ENCODE data around the gene SPATA9.
A peak's percentile ranks its signal among the peaks of the same experiment; 100 is the strongest.
"Not testable (repeated sequence)": the region's sequence is repeated elsewhere in the genome, so short reads cannot be mapped to it uniquely, and the experiment has no call there.

SPATA9 gene

DNA sequence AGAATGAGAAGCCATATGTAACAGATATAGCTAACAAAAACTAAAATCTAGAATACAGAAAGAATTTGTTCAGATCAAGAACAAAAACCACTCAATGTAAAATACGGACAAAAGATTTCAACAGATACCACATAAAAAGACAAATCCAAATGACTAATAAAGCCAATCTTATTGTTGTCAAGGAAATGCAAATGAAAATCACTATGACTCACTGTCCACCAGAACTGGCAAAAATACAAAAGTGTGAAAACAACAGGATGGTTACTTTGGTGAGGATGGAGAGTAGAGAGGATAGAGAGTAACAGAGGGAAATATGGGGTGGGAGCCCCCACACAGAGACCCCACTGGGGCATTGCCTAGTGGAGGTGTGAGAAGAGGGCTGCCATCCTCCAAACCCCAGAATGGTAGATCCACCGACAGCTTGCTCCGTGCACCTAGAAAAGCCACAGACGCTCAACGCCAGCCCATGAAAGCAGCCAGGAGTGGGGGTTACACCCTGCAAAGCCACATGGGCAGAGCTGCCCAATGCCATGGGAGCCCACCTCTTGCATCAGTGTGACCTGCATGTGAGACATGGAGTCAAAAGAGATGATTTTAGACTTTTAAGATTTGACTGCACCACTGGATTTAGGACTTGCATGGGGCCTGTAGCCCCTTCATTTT, 33.1 kb upstream of the SPATA9 start:
- DNase-seq = peak; percentile 66

DNA sequence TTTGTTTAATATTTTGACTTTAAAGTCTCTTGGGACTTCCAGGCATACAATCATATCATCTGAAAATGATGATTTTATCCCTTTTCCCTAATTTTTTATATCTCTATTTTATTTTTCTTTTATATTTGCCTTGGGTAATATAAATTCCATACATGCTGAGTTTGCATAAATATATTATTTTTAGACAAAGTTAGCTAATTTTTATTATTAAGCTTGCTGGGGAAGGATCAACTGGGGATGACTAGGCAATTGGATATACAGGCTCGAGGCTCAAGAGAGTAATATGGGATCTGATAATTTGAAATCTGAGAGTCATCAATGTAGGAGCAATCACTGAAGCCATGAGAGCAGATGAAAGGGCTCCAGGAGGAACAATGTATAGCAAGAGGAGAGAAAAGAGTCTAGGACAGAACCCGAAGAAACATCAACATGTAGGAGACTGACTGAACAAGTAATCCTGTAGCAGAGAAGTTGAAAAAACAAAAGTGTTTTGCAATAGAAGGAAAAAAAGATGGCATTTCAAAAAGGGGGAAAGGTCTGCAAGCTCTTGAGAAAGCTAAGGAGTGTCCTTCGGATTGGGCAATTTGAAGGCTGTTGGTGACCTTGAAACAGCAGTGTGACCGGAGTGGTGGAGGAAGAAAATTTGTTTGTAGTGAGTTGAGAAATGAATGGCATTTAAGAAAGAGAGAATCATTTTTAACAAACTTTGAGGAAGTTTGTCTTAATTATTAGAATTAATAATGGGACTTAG, 31.3 kb upstream of the SPATA9 start:
- no peak for DNase-seq

- DNase-seq = not testable (repeated sequence)
Measured at GRCh38 chr5:95713246-95713645, 30.5 kb upstream of the SPATA9 start.

- DNase-seq = peak; percentile 98
Measured at GRCh38 chr5:95712347-95712958, 29.7 kb upstream of the SPATA9 start.

- DNase-seq = no peak
Measured at GRCh38 chr5:95711501-95712346, 28.9 kb upstream of the SPATA9 start.

- not testable (repeated sequence) for DNase-seq
Measured at GRCh38 chr5:95710651-95711500, 28.1 kb upstream of the SPATA9 start.

DNA sequence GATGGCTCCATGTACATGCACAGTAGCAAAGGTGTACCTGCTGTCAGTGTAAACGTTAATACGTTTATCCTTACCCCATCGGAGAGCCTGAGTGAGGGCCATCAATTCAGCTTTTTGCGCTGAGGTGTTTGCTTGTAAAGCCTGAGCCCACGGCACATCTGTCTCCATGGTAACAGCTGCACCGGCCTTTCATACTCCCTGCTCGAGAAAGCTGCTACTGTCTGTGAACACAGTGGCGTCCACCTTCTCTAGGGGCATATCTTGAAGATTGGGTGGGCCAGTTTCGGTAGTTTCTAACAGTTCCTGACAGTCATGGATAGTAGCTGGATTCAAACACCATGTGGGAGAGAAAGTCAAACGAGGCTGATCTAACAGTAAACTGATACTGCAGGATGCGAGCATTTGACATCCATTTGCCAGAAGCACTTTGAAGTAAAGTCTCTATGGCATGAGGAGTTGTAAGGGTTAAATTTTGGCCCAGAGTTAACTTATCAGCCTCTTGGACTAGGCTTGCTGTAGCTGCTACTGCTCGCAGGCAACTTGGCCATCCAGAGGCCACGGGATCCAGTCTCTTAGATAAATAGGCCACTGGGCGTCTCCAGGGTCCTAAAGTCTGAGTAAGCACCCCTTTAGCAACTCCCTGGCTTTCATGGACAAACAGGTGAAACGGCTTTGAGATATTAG, 27.3 kb upstream of the SPATA9 start:
- peak; percentile 26 for DNase-seq

DNA sequence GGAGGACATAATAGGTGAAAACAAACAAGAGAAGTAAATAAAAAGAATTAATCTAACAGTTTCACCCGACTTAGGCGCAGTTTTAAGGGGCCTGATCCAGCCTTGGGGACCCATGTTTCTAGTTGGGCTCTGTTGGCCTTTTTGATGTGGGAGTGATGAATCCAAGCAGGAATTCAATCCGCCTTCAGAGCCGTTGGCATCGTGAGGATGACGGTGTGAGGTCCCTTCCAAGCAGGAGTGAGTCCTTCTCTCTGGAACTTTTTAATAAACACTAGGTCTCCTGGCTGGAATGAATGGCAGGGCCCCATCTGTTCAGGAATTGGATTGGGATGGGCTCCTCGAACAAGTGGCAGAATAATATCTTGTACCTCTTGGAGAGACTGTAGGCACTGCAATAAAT, 26.1 kb upstream of the SPATA9 start:
- DNase-seq = no peak

DNA sequence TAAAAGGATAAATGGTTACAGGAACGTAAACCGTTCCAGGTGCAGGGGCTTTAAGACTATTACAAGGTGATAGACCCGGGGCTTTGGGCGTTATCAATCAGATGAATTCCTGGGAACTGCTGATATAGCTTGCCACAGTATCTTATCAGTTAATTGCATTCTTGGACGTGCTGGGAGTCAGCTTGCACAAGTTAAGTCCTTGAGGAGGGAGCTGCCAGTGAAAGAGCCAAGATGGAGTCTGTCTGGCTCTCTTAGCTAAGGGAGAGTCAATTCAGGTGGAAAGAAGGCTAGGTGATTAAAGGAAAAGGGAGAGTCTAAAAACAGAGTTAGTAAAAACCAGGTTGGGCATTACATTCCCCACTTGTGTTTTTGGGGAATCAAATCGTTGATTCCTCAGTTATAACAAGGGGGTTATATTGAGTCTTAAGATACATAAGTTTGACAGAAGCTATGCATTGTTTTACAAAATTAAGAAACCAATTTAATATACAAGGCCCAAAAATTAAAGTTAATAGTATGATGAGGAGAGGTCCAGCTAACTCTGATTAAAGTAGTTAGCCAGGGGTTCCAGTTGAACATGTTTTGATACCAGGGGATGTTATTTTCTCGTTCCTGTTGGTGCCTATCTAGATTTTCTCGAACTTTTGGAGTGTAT, 24.9 kb upstream of the SPATA9 start:
- not testable (repeated sequence) for DNase-seq

DNA sequence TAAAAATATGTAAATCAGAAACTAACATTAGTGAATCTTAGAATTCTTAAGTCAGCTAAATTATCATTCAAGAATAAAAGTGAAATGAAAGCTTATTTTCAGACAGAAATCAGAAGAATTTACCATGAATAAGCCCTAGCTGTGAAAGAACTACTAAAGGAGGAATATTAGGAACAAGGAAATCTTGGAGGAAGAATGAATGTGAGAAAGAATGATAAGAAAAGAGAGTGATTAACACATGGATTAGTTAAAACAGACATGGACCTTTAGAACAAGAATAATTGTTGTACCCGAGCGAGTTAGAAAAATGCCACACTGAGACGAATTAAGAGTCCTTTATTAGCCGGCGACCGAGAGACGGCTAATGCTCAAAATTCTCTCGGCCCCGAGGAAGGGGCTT, 24.3 kb upstream of the SPATA9 start:
- DNase-seq = no peak

GRCh38 chr5:95706196-95706595, 23.4 kb upstream of the SPATA9 start:
- not testable (repeated sequence) for DNase-seq

- DNase-seq = no peak
Measured at GRCh38 chr5:95704150-95704549, 21.4 kb upstream of the SPATA9 start.

GRCh38 chr5:95701074-95701473, 18.3 kb upstream of the SPATA9 start:
- no peak for DNase-seq

- no peak for DNase-seq
Measured at GRCh38 chr5:95699337-95699736, 16.5 kb upstream of the SPATA9 start.

DNA sequence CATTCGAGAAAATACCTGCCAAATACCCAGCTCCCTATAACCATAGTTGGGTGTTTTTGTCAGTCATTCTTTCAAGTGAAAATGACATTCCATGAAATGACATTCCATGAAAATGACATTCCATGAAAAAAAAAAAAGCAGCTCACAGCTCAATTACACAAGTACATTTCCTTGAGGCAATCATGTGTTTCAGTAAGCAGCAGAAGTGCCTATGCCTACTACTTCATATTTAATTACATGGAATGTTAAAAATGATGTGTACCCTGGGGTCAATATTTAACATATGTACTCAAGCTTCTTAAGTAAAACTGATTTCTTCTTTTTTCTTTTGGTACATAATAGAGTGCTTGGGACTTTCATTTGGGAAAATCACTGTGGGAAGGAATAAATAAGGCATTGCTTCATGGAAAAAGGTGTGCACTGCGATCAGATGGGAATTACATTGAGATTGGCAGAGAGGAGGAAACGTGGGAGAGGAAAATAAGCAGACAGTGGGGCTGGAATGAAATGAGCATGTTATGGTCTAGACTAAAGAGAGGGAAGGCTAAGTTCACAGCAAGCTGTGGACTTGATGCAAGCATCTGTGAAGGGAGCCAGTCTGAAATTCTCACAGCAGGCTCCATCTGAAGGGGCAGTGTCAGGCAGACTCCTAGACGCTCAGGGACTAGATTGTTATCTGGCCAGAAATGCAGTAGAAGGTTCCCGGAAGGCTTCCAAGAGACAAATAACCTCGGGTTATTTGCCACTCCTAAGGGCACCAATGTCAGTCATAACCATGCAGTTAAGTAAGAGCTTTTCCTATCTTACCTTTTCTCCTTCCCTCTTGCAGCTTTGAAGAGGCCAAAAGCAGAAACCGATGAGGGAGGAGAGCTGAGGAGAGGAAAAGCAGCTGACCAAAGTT, 15.2 kb upstream of the SPATA9 start:
- DNase-seq = no peak

GRCh38 chr5:95690333-95690732, 7.5 kb upstream of the SPATA9 start:
- DNase-seq = no peak

GRCh38 chr5:95689680-95690079, 6.9 kb upstream of the SPATA9 start:
- DNase-seq = no peak

- no peak for DNase-seq
Measured at GRCh38 chr5:95686651-95687050, 3.9 kb upstream of the SPATA9 start.

DNA sequence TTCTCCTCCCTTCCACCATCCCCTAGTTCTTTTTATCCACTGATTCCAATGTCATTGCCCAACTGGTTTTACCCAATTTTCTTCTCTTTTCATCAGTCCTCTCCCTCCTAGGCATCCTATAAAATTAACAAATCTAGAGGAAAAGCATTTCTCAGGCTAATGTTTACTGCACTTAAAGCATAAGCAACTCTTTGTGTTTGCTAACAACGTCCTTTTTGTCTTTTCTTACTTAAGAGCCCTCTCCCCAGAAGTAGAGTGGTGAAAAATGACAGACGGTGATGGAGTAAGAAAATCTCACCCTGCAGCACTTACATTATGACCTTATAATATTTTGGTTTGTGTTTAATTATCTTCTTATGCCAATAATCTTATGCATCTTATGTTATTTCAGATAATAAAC, 1.6 kb upstream of the SPATA9 start:
- no peak for DNase-seq

DNA sequence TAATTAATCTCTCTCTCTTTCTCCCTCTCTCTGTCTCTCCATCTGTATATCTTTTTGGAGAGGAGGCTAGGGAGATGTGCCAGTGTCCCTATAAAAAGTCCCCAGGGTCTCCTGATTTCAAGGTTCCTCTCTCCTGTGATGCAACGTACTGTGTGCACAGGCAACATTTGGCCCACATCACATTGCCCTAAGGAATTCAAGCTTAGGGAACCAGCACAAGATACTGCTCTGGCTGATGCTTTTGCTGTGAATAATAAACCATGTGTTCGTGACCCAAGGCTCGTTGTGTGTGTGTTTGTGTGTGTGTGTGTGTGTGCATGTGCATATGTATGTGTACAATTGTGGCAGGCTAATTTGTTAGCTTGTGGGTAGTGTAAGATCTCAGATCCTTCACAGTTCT, 9.7 kb downstream of the SPATA9 start:
- no peak for DNase-seq

All from NCI-H226 (cell line).